Thyroid gland (tissue), 4 donors: Measurements from ENCODE around the gene PHTF2.

Experiments
- CTCF ChIP-seq, 6 experiments: fragments of 200-600 bp in 3 of 6; fragments of 450-650 bp in 3 of 6; sonication (generic) in 3 of 6; IDR thresholded peaks; one replicate each; pipeline ENCODE4 v1.5.1; 2016 to 2019; ENCODE audit warnings: antibody characterized with exemption in 6 of 6, mild to moderate bottlenecking in 2 of 6, inconsistent platforms in 1 of 6, moderate library complexity in 1 of 6
- POLR2A ChIP-seq, 2 donors: fragments of 450-650 bp; IDR thresholded peaks; one replicate each; pipeline ENCODE4 v1.6.1; 2017; ENCODE audit warnings: antibody characterized with exemption in 2 of 2, mild to moderate bottlenecking in 2 of 2, moderate library complexity in 1 of 2

- no peak for TF ChIP-seq CTCF (IDR thresholded peaks at IDR 0.05)
- no peak for TF ChIP-seq POLR2A (IDR thresholded peaks at IDR 0.05)
Observed at GRCh38 chr7:77791336-77791735, 7.2 kb upstream of the PHTF2 start.
